ENCODE measurements around the gene TMEM272. TPM values are rescaled to one million over a fixed set of nuclear protein-coding genes. Genes with fewer than 3 reads are reported as not detected.
A peak's percentile ranks its signal among the peaks of the same experiment; 100 is the strongest.

The TMEM272 gene
- total RNA-seq, 1 donor: not detected

DNA sequence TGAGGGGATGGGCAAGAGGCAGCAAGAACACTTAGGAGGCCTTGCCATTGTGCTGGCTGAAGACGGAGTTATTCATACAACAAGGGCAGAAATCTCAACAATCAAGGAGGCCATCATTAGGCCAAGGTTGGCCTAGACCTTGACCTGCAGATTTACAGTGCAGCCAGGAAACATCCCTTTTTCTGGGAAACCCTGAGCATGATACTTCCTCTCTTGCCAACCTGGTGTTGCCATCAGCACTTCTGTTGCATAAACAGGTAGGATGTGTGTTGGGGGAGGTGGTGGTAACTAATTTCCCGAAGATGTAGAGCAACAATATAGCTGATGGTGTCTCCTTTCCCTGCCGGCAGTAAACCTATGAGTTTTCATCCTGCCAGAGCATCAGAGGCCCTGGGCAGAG lies 8.0 kb downstream of the TMEM272 start:
- no peak overlapping the region for H3K4me3 ChIP-seq (ENCODE audit: low read depth, low read length)
- DNase-seq (ENCODE audit: low read depth): no peak
- TF ChIP-seq, protein P1, sequence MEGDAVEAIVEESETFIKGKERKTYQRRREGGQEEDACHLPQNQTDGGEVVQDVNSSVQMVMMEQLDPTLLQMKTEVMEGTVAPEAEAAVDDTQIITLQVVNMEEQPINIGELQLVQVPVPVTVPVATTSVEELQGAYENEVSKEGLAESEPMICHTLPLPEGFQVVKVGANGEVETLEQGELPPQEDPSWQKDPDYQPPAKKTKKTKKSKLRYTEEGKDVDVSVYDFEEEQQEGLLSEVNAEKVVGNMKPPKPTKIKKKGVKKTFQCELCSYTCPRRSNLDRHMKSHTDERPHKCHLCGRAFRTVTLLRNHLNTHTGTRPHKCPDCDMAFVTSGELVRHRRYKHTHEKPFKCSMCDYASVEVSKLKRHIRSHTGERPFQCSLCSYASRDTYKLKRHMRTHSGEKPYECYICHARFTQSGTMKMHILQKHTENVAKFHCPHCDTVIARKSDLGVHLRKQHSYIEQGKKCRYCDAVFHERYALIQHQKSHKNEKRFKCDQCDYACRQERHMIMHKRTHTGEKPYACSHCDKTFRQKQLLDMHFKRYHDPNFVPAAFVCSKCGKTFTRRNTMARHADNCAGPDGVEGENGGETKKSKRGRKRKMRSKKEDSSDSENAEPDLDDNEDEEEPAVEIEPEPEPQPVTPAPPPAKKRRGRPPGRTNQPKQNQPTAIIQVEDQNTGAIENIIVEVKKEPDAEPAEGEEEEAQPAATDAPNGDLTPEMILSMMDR (IDR thresholded peaks at IDR 0.05; ENCODE audit: insufficient read depth, low read depth, low read length): no peak

DNA sequence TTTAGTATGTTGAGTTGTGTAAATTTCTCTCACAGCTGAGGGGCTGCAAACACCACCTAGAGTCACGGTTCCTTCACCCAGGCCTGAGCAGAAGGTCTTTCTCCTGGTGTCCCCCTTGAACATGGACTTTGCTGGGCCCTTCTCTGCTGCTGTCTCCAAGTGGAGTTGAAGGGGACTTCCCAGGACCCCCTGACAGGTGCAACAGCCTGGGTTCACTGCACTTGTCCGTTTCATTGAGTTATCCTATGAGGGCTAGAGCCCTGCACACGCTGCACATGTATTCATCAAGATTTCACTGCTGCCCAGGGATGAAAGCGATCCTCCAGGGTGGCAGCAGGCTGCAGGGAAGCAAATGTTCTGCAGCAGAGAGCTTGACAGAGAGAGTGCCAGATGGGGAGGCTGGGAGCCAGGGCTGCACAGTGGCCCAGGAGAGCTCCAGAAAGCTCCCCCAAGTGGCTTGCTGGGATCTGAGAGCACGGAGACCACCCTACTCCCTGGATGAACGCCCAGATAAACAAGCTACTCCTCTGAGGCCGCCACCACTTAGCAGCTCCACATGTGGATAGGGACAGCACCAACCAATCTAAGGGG lies 10.3 kb downstream of the TMEM272 start:
- no peak overlapping the region for H3K4me3 ChIP-seq (ENCODE audit: low read depth, low read length)
- TF ChIP-seq, protein P1 (IDR thresholded peaks at IDR 0.05; ENCODE audit: insufficient read depth, low read depth, low read length): no peak
- no peak for DNase-seq (ENCODE audit: low read depth)

DNA sequence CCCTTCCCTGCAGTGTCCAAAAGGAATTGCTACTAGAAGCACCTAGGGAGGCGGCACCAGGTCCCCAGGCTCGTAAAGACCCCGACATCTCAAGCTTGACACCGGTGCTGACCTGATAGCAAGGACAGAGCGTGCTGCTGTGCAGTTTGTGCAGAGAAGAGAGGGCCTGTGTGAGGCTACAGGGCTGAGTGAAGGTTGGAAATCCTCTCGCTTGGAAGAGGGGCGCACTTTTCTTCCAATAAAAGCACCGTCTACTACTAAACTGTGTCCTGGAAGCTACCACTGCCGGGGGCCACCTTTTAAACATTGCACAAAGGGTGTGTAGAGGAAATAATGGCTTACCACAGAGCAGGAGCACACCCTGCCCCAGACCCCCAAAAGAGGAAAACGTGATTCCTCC lies 11.0 kb downstream of the TMEM272 start:
- TF ChIP-seq, protein P1 (IDR thresholded peaks at IDR 0.05; ENCODE audit: insufficient read depth, low read depth, low read length): no peak
- no peak for DNase-seq (ENCODE audit: low read depth)
- no peak overlapping the region for H3K4me3 ChIP-seq (ENCODE audit: low read depth, low read length)

DNA sequence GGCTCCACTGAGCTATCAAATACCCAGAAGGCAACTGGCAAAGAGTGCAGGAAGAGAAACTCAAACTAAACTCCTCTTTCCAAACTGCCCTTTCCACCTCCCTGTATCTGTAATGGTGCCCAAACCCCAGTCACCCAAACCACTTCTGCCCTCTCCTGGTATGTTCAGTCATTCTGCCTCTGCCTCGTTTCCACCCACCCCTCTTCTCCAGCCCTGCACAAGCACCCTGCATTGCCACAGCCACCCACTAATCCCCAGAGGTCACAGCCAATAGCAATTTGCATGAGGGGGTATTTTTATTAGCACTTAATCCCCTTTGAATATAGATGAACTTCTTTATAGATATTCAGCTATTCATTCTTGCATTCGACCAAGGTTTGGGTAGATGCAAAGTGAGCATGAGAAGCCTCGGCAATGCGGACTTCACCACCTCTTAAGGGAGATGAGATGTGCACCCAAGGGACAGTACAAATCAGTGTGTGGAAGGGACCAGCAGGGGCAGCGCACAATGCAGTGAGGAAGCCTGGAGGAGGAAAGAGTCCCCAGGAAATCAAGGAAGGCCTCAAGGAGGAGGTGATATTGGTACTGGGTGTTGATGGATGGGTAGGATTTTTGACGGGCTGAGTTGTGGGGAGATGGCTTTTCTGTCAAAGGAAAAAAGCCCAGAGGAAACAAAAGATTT lies 12.4 kb downstream of the TMEM272 start:
- peak; percentile 18 for DNase-seq (ENCODE audit: low read depth)
- TF ChIP-seq, protein P1 (IDR thresholded peaks at IDR 0.05; ENCODE audit: insufficient read depth, low read depth, low read length): peak; percentile 32
- H3K4me3 ChIP-seq (ENCODE audit: low read depth, low read length): no peak overlapping the region

DNA sequence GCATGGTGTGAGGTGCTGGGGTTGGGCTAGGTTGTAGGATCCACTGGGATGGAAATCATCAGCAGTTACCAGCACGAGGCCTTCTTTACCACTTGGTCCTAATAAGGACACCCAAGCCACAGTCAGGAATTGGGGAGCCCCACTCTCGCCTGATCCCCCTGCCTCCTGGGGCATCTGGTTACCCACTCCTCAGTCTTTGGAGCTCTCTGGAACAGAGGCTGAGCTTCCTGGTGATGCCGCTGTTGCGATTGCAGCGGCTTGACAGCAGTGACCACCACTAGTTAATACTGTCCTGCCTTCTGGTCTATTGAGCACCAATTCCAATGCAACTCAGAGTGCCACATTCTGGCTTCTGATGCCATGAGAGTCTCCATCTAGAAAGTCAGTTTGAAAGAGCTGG lies 13.5 kb downstream of the TMEM272 start:
- TF ChIP-seq, protein P1 (IDR thresholded peaks at IDR 0.05; ENCODE audit: insufficient read depth, low read depth, low read length): no peak
- DNase-seq (ENCODE audit: low read depth): no peak

DNA sequence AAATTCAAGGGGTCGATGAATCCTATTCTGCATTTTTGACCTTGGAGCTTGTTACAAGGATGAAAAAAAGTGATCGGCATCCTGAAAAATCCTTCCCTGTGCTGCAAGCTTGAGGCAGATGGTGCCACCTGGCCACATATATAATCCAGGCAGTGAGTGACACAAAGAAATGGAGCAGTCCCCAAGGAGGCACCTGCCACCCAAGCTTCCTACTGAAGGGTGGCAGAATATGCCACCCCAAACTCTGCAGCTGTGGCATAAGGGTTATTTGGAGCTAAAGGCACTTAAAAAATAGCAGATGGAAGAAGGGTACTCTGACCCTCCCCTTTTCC lies 15.4 kb downstream of the TMEM272 start:
- DNase-seq (ENCODE audit: low read depth): no peak
- TF ChIP-seq, protein P1 (IDR thresholded peaks at IDR 0.05; ENCODE audit: insufficient read depth, low read depth, low read length): no peak
- no peak overlapping the region for H3K4me3 ChIP-seq (ENCODE audit: low read depth, low read length)

More for the DNA sequence above, 13.5 kb downstream of the TMEM272 start:
- no peak overlapping the region for H3K4me3 ChIP-seq (ENCODE audit: low read depth, low read length)
